Endometrial microvascular endothelial cells (primary cell): ENCODE results near the gene MED12L. TPM values are rescaled to one million over a fixed set of nuclear protein-coding genes. Genes with fewer than 3 reads are reported as not detected.
"Not testable (repeated sequence)": the region's sequence is repeated elsewhere in the genome, so short reads cannot be mapped to it uniquely, and the experiment has no call there.

ENCODE experiments used
- in situ Hi-C: cut with HindIII; loops from 2 replicates; pipeline ENCODE4 v1.10.0; 2017; ENCODE audit warnings: low sequenced_read_pairs, low pct_unique_long_range_greater_than_20kb; ENCODE audit errors: inconsistent ontology term
- total RNA-seq: library from RNA; depleted of rRNA; stranded (reverse); fragments of >200 nt; gene quantifications from one replicate; pipeline ENCODE4 v1.2.3, GENCODE V29; 2015; ENCODE audit errors: inconsistent ontology term

The MED12L gene
- total RNA-seq, 1 donor from 2014 or later: not detected

DNA sequence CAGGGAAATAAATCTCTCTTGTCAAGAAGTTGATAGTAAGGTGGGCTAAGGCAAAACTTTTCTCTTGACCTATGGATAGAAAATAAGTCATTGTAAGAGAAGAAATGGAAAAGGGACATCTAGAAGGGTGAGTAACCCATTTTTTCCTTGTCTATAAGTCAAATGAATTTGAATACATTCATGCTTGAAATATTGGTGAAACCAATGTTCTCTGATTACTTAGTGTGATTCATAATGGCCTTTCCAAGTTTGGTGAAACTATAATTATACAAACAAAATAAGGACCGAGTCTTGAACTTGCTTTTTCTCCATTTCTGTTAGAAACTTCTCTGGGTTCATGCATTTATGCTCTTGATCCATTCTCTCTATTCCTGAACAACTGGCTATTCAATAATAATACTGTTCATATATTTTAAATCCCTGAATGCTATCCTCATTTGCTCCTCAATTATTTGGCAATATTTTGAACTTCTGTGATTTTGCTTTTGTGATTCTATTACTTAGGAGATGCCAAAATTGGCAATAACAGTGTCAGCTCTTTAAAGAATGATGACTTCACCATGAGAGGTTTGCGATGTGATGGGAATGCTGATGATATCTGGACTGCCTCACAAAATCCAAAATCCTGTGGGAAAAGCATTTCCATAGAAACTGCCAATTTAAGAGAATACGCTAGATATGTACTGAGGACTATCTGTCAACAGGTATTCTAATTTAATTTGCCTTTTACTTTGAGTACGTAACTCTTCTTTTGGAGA is 286.8 kb downstream of the MED12L start:
- in situ Hi-C loops: no loop called here

DNA sequence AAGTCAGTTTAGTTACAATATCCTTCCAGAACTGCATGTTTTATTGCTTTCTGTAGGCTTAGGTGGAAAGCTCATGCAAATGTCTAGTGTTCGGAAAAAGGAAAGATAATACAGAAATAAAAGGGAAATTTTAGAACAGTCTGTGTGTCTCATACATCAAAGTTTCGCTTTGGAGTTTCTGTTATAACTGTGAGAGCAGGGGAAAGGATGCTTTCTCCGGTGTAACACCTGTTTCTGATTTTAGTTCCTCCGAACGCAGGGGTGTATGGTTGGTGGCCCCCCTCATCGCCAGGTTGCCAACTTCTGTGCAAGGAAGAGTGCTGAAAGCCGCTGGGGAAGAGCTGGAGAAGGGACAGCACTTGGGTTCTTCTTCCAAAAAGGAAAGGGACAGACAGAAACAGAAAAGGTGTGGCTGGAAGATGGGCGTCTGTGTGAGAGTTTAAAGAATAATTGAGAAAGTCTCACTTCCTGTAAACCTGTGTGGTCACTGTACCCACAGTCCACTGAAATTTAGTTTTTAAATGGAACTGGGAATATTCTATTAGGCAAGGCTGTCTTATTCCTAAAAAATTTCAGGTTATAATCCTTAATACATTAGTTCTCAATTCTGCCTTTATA is 292.4 kb downstream of the MED12L start:
- in situ Hi-C loops: no loop called here

DNA sequence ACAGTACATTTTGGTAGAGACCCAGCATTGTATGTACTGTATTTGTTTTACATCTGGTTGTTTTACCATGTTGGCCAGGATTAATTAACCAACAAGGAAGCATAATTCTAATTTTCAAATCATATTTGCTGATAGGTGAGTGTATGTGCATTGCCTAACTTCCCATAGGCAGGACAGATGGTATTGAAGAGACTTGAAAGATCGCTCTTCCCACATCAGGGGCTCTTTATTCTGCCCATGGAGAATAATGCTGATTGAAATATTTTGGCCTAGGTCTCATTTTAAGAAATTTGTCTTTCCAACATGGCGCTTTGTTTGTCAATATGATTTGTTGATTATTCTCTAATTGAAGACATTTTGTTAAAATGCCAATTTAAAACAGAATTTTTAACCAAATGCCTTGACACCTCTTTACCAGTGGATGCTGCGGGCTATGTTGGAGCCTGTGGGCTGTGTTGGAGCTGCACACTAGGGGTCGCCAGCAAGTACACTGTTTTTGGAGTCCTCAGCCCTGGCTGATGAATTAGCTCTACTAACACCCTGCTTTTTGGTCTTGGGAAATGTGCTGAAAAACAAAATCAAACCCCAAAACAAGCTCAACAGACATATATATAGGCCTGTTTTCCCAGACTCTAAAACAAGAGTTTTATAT is 293.7 kb downstream of the MED12L start:
- in situ Hi-C loops: no loop called here

DNA sequence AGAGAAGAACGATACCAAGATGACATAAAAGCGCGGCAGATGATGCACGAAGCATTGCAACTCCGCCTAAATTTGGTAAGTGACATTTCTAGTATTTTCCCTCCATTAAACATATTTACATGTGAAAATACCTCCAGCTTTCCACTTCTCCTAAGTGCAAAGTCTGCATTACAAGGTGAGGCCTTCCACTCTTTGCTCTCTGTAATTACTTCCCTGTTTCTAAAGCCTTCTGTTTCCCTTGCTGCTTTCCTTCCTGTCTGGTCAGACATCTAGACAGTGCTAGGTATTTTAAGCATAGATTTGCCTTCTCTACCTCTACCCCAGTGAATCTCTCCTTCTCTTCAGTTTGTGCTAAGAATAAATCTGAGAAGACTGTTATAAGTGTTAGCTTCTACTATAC is 297.2 kb downstream of the MED12L start:
- in situ Hi-C loops: no loop called here

DNA sequence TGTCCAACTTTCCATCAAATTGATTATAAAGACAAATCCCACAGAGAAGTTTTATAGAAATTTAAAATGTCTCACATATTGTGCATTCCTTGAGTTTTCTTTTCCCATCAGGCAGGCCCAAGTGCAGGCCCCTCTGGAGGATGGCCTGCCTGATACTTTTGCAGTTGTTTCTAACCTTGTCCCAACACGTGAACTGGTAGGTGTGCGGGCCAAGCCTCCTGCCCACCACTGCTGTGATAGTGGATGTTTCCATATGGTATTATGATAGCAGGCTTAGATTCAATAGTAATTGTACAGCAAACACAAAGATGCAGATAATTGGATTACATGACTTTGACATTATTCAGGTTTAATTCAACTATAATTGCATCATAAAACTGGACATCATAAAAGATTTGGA is 297.6 kb downstream of the MED12L start:
- in situ Hi-C loops: no loop called here

DNA sequence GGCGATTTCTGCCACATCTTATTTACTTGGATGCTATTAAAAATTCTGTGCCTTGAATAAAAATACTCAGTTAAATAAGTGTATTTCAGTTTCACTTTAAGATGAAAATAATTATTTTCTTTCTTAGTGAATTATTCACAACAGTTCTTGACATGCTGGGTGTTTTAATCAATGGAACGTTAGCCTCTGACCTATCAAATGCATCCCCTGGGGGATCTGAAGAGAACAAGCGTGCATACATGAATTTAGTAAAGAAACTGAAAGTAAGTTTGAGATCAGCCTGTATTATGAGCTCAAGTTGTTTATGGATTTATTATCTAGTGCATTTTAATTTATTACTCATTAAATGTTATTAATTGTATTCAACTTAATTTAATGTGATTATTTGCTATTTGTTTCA is 298.5 kb downstream of the MED12L start:
- in situ Hi-C loops: no loop called here

DNA sequence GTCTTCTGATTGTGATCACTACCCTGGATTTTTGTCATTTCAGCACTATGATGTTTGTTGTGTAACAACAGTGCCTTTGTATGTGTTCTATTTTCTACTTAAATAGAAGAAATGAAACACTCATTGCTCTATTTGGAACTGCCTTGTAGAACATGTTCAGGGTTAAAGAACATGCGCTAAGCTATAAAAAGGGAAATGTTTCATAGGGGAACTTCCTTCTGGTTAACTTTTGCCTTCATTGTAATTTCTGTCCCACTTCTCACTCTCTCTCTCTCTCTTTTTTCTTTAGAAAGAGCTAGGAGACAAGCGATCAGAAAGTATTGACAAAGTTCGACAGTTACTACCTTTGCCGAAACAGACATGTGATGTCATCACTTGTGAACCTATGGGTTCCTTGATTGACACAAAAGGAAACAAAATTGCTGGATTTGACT is 299.3 kb downstream of the MED12L start, which contains the start of gene P2RY12:
Gene P2RY12, minus strand, starts transcription at position 13 of the 434 bp plus-strand sequence. CDS start 45,908 bp downstream, outside the sequence.
- in situ Hi-C loops: no loop called here

DNA sequence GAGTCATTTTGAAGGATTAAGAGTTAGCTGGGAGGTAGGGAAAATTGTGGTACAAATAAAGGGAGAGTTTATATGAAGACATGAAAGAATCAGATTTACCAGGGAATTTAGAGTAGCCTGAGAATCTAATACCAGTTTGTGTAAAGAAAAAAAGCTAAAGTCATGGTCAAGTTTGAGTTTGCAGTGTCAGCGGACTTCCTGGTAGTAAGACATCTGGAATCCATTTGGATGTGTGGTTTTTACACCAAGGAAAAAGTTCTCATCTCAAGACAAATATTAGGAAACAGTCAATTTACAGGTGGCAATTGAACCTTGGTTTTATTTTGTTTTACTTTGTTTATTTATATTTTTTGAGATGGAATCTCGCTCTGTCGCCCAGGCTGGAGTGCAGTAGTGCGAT is 300.6 kb downstream of the MED12L start:
- in situ Hi-C loops: no loop called here

DNA sequence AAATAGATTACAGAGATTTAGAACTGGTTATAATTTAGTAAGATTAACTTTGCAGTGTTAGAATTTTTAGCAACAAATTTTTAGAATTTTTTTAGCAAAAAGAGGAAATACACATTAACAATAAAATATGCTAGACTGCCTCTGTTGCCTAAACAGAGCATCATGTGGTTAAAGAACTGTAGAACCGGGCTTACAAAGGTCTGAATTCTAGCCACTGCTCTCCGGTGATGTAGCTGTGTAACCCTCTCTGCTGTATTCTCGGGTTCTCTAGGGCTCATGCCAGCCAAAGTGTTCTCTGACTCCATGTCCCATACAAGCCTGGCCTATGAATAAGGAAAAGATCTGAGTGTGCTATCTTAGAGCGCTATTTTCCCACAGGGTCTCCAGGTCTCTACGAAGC is 302.0 kb downstream of the MED12L start:
- in situ Hi-C loops: no loop called here

DNA sequence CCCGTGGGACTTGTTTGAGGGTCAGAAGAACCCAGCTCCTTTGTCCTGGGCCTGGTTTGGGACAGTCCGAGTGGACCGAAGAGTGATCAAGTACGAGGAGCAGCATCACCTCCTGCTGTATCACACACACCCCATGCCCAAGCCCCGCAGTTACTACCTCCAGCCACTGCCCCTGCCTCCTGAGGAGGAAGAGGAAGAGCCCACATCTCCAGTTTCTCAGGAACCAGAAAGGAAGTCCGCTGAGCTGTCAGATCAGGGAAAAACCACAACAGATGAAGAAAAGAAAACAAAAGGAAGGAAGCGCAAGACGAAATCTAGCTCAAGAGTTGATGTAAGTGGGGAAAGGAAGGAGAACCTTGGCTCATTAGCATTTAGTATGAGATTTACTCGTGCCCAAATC is 302.4 kb downstream of the MED12L start:
- in situ Hi-C loops: no loop called here

DNA sequence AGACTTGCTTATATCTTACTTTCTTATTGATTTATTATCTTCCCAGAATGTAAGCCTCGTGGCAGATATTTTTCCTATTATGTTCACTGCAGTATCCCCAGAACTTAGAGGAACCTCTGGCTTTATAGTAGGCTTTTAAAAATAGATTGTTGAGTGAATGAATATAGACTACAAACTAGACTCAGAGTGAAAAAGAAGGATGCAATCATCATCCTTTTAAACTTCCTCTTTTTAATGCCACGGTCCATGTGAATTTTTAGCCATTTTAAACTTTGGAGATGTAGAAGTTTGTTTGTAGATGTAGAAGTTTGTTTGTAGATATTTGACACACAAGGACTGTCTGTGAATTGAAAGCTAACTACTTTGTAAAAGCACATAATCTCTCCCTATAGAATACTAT is 306.3 kb downstream of the MED12L start:
- in situ Hi-C loops: no loop called here

DNA sequence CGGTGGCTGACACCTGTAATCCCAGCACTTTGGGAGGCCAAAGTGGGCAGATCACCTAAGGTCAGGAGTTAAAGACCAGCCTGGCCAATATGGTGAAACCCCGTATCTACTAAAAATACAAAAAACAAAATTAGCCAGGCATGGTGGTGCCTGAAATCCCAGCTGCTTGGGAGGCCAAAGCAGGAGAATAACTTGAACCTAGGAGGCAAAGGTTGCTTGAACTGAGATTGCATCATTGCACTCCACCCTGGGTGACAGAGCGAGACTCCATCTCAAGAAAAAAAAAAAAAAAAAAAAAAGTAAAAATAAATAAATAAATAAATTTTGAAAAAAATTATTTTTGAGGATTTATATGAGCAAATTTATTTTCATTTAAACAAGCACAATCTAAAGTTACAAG is 306.7 kb downstream of the MED12L start:
- in situ Hi-C loops: not testable (repeated sequence)

DNA sequence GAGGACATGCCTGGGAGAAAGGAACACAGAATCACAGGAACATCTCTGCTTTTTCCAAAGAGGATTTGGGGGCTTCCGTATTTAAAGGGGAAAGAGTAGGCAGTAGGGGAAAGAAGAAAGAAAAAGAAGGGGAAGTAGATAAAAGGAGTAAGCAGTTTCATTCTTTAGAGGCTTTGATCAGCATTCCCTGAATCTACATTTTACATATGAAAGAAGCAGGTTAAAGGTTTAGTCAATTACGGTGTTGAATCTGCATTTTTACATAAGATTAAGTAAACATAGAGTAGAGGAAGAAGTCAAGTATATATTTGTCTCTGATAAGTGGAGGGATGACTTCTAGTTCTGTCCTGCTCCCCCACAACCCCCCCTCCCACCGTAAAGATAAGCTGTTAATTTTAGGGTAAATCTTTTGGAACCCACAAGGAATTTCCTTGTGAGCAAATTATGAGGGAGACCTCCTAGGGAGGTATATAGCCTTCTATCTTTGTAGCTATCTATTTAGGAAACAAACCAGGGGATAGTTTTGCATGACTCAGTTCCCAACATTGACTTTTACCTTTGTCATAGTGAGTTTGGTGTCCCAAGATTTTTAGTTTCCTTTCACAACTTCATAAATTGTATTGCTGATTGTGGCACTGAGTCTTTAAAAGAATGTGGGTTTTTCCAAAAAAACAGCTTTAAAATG is 307.8 kb downstream of the MED12L start:
- in situ Hi-C loops: no loop called here

DNA sequence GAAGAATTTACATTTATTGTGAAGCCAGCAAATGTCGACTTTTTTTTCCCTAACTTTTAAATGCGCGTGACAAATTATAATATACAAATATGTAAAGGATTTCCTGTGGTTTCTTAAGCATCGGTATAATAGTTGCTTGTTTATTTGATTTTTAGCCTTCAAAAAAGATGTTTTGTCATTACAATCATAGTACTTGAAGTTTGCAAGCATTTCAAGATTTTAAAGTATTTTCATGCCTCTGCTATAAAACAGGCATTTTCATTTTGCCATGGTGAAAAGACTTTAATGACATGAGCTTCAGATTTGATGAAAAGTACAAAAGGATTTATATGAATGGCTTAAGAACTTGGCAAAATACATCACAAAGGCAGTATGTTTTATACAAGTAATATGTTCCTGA is 308.5 kb downstream of the MED12L start:
- in situ Hi-C loops: no loop called here

DNA sequence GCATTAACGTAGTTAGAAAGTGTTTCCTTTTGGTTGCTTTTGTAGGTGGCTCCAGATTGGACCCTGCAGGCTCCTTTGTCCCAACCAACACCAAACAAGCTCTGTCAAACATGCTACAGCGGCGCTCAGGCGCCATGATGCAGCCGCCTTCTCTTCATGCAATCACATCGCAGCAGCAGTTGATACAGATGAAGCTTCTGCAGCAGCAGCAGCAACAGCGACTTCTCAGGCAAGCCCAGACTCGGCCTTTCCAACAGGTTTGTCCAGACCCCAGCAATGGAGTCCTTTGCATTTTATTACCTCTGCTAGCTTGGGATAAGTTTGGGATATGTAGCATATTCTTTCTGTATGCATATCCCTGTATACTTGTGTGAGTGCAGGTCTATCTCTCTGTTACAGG is 309.1 kb downstream of the MED12L start:
- in situ Hi-C loops: no loop called here

DNA sequence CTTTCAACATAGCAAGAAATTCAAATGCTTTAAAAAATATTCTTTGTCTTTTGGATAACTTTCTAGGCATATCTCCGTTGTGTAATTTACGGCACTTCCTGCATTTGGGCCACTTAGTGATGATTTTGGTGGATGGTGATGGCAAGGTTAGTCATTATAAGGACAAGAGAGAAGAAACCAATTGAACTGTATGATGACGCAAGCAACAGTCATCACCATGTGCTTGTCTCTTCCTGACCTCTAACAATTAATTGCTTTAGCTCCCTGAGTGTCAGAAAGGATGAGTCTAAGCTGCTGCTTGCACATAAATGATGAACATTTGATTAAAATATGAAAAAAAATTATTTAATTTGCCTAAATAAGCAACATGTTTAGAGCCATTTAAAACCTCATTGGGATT is 310.3 kb downstream of the MED12L start:
- in situ Hi-C loops: no loop called here

DNA sequence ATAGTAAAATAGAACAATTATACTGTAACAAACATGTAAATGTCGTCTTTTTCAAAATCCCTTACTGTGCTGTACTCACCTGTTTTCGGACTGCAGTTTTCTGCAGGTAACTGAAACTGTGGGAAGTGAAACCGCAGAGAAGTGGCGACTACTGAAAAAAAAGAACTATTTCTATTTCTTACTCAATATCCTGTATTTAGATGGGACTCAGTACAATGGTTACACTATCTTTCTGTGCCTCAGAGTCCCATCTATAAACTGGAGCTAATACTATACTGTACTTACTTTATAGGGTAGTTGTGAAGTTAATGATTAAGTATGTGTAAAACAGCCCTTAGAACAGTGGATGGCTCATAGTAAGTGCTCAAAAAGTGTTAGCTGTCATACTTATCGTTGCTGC is 313.4 kb downstream of the MED12L start:
- in situ Hi-C loops: no loop called here

DNA sequence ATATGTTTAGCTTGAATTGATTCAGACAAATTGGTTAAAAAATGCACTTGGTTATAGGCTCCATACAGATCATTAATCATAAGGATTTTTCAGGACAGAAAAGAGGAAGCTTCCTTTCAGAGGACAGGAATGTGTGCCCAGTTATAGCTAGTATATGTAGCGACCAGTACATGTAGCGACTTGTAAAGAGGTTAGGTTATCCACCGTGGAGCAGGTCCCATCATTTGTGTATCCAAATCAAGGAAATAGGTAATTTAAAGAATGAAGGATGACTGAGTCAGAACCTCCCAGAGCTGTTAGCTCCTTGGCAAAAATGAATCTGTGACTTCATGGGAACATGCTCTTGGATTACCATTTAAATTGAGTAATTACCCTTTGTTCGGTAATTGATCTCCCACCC is 314.9 kb downstream of the MED12L start:
- in situ Hi-C loops: no loop called here

DNA sequence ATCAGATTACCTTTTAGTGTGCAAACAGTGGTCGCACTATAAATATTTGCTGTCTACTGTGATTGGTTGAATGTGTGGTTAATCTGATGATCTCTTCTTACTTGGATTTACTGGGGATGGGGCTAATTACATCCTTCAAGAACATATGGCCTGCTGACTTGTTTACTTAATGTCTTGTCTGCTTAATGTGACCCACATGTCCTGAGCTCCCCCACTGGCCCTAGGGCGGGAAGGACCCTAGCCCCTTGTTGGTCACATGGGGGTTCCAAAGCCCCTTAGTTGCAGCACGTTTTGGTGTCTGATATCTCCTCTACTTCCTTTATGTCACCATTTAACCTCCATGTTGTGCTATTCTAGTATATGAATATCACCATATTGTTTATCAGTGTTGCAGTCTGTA is 316.9 kb downstream of the MED12L start:
- in situ Hi-C loops: no loop called here

DNA sequence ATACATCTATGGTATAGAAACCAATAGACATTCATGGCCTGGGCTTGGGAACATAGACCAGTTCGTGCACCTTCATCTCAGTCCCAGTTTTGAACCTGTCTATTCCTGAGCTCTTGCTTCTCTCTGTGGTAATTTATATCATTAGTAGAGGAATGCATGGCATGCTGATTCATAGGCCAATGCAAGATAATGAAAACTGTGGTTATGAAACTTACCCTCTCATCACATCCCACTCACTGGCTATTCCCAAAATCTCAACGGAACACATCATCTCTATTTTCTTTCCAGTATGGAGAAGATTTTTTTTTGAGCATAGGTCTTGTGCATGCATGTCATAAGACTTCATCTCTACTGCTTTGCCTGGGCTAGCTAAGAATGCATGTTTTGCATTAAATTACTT is 317.8 kb downstream of the MED12L start:
- in situ Hi-C loops: no loop called here
